KMS-11 (cell line): Measurements from ENCODE around the gene MT1E.

Experiments
- H2AFZ ChIP-seq: fragments of 200-600 bp; sonication (generic); 2 replicates; pipeline ENCODE4 v1.6.1; 2016; ENCODE audit warnings: antibody characterized with exemption, mixed run types, low read depth
- H3K27ac ChIP-seq: fragments of 200-600 bp; sonication (generic); 2 replicates; pipeline ENCODE4 v1.6.1; 2016; ENCODE audit warnings: mild to moderate bottlenecking, mixed run types
- H3K27me3 ChIP-seq: fragments of 200-600 bp; sonication (generic); 2 replicates; pipeline ENCODE4 v1.6.1; 2017; ENCODE audit warnings: mild to moderate bottlenecking, low read depth, mixed run types, moderate library complexity; ENCODE audit not compliant: insufficient read depth
- H3K36me3 ChIP-seq: fragments of 200-600 bp; sonication (generic); 2 replicates; pipeline ENCODE4 v1.6.1; 2017; ENCODE audit warnings: mild to moderate bottlenecking, mixed run types; ENCODE audit not compliant: insufficient read depth
- H3K4me1 ChIP-seq: fragments of 200-600 bp; sonication (generic); 2 replicates; pipeline ENCODE4 v1.6.1; 2016; ENCODE audit warnings: mild to moderate bottlenecking, low read depth, mixed run types; ENCODE audit not compliant: poor library complexity, severe bottlenecking
- H3K4me2 ChIP-seq: fragments of 200-600 bp; sonication (generic); 2 replicates; pipeline ENCODE4 v1.7.0; 2016; ENCODE audit warnings: mild to moderate bottlenecking, mixed run types
- H3K4me3 ChIP-seq: fragments of 200-600 bp; sonication (generic); IDR thresholded peaks from 2 replicates; pipeline ENCODE4 v1.6.1; 2017; ENCODE audit warnings: low read depth, low read length, mixed read lengths; ENCODE audit not compliant: insufficient read depth
- H3K79me2 ChIP-seq: fragments of 200-600 bp; sonication (generic); 2 replicates; pipeline ENCODE4 v1.6.1; 2016; ENCODE audit warnings: low read depth, mixed run types; ENCODE audit not compliant: insufficient read depth
- H3K9ac ChIP-seq: fragments of 200-600 bp; sonication (generic); 2 replicates; pipeline ENCODE4 v1.6.1; 2016; ENCODE audit warnings: mild to moderate bottlenecking, mixed run types
- H4K20me1 ChIP-seq: fragments of 200-600 bp; sonication (generic); 2 replicates; pipeline ENCODE4 v1.6.1; 2016; ENCODE audit warnings: mild to moderate bottlenecking, mixed run types; ENCODE audit not compliant: insufficient read depth
- CTCF ChIP-seq: fragments of 200-600 bp; sonication (generic); conservative IDR thresholded peaks from 2 replicates; pipeline ENCODE4 v1.6.1; 2017; ENCODE audit warnings: low read depth, mild to moderate bottlenecking, antibody characterized with exemption, low read length, moderate library complexity, mixed read lengths

MT1E gene

GRCh38 chr16:56601325-56601724 is 24.3 kb upstream of the MT1E start:
- Histone ChIP-seq H3K79me2 (no peaks in the 10 kb centered on the region), H3K27me3 (no peaks in the 10 kb centered on the region), H3K27ac (no peak overlapping the region), H3K4me1 (peaks cover 3% of the 10 kb centered on the region), H3K9ac (no peak overlapping the region), H2AFZ (no peak overlapping the region), H3K4me2 (no peak overlapping the region), H3K36me3 (no peaks in the 10 kb centered on the region), H4K20me1 (no peaks in the 10 kb centered on the region), H3K4me3 (no peak overlapping the region)
- TF ChIP-seq CTCF: no peak

GRCh38 chr16:56603589-56603988 is 22.0 kb upstream of the MT1E start:
- Histone ChIP-seq H4K20me1 (no peaks in the 10 kb centered on the region), H3K4me3 (no peak overlapping the region), H3K27me3 (peaks cover under 1% of the 10 kb centered on the region; the same call in 1 of the 2 replicates), H2AFZ (no peak overlapping the region), H3K4me2 (no peak overlapping the region), H3K9ac (no peak overlapping the region), H3K79me2 (no peaks in the 10 kb centered on the region), H3K36me3 (no peaks in the 10 kb centered on the region), H3K4me1 (peaks cover 3% of the 10 kb centered on the region), H3K27ac (no peak overlapping the region)
- TF ChIP-seq CTCF: no peak

- no peaks in the 10 kb centered on the region for H4K20me1 ChIP-seq
- H3K36me3 ChIP-seq: no peaks in the 10 kb centered on the region
- no peak overlapping the region for H3K4me3 ChIP-seq
- peaks cover 17% of the 10 kb centered on the region for H3K4me1 ChIP-seq
- no peaks in the 10 kb centered on the region for H3K79me2 ChIP-seq
- TF ChIP-seq CTCF: no peak
- H3K27ac ChIP-seq: no peak overlapping the region
- H2AFZ ChIP-seq: no peak overlapping the region
- no peak overlapping the region for H3K4me2 ChIP-seq
- H3K9ac ChIP-seq: no peak overlapping the region
- H3K27me3 ChIP-seq: peaks cover 4% of the 10 kb centered on the region; the same call in 1 of the 2 replicates
Measured at GRCh38 chr16:56604966-56605365, 20.6 kb upstream of the MT1E start.

GRCh38 chr16:56605475-56605874 is 20.1 kb upstream of the MT1E start:
- Histone ChIP-seq H3K27ac (no peak overlapping the region), H3K9ac (no peak overlapping the region), H3K79me2 (no peaks in the 10 kb centered on the region), H3K4me3 (no peak overlapping the region), H4K20me1 (no peaks in the 10 kb centered on the region), H3K4me2 (no peak overlapping the region), H3K36me3 (no peaks in the 10 kb centered on the region), H2AFZ (no peak overlapping the region), H3K27me3 (peaks cover 6% of the 10 kb centered on the region; the same call in 1 of the 2 replicates), H3K4me1 (peaks cover 16% of the 10 kb centered on the region)
- TF ChIP-seq CTCF: no peak
